ENCODE data around the gene SLC6A19. TPM values are rescaled to one million over a fixed set of nuclear protein-coding genes. Genes with fewer than 3 reads are reported as not detected.

SLC6A19 gene
- total and polyA plus RNA-seq, 5 experiments from 2014 or later: not detected

GRCh38 chr5:1251678-1252580 is 50.5 kb downstream of the SLC6A19 start:
- no peak for ATAC-seq
- Mint-ChIP-seq H3K4me1 (peaks cover 9 to 24% (median 18%) of the 10 kb centered on the region in 4 donors), H3K9me3 (no peaks in the 10 kb centered on the region), H3K36me3 (no peaks in the 10 kb centered on the region), H3K4me3 (no peak overlapping the region), H3K27ac (peak overlapping the region in 1 of 10 donors; percentile 27), H3K27me3 (peaks cover 0 to 5% (median under 1%) of the 10 kb centered on the region in 5 donors)
- POLR2A ChIA-PET: no interaction called here
- no peak for DNase-seq

DNA sequence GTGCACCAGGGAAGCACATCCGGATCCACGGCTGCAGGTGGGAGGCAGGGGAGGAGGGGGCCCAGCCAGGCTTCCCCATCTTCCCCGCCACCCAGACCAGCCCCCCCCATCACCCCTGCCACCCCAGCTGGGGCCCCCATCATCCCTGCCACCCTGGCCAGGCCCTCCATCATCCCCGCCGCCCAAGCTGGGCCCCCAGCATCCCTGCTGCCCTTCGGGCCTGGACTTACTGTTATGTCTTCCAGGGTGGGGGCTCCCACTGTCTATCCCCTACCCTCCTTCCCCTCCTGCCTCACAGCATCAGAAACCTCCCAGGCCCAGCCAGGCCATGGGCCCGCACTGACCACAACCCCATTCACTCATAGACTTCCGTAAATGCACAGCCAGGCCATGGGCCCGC is 51.3 kb downstream of the SLC6A19 start:
- Mint-ChIP-seq H3K36me3 (no peaks in the 10 kb centered on the region), H3K27ac (peak overlapping the region in 1 of 10 donors; percentile 5), H3K4me1 (peaks cover 9 to 24% (median 18%) of the 10 kb centered on the region in 4 donors), H3K4me3 (no peak overlapping the region), H3K9me3 (no peaks in the 10 kb centered on the region), H3K27me3 (peaks cover 0 to 3% (median 0%) of the 10 kb centered on the region in 5 donors)
- POLR2A ChIA-PET: no interaction called here
- ATAC-seq: no peak
- no peak for DNase-seq

DNA sequence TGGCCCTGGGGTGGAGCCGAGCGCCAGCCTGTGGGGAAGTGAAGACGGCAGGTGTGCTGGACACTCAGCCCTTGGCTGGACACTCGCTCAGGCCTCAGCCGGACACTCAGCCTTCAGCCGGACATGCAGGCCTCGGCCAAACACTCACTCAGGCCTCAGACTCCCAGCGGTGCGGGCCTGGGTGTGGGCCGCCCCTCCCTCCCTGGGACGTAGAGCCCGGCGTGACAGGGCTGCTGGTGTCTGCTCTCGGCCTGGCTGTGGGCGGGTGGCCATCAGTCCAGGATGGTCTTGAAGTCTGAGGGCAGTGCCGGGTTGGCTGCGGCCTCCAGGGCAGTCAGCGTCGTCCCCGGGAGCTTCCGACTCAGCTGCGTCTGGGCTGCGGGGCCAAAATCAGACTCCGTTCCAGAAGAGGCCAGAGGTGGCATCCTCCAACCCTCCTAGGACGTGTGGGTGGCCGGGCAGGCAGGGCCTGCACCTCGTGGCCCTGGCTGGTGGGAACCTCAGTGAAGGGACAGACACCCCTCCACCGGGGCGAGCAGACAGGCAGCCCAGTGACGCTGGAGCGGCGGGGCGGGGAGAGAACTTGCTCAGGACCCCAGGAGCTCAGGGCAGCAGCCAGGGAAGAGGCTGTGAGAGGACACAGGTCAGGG is 52.2 kb downstream of the SLC6A19 start:
- peaks cover 9 to 24% (median 18%) of the 10 kb centered on the region in 4 donors for H3K4me1 Mint-ChIP-seq
- H3K9me3 Mint-ChIP-seq: no peaks in the 10 kb centered on the region
- POLR2A ChIA-PET: no interaction called here
- H3K27ac Mint-ChIP-seq: no peak overlapping the region
- DNase-seq (no peak), ATAC-seq (no peak)
- no peaks in the 10 kb centered on the region for H3K27me3 Mint-ChIP-seq
- H3K36me3 Mint-ChIP-seq: no peaks in the 10 kb centered on the region
- H3K4me3 Mint-ChIP-seq: no peak overlapping the region

GRCh38 chr5:1254196-1254595 is 52.8 kb downstream of the SLC6A19 start:
- peaks cover 9 to 24% (median 18%) of the 10 kb centered on the region in 4 donors for H3K4me1 Mint-ChIP-seq
- no peak for DNase-seq
- POLR2A ChIA-PET: interaction anchor here (0.9 to 1.6 kb wide), 3 partner anchors 59 to 131 kb away, joined by 3 to 4 read pairs (median 3); partner anchors contain the start of gene CLPTM1L
- no peak overlapping the region for H3K27ac Mint-ChIP-seq
- peak overlapping the region in 2 of 10 donors; percentile 58 to 85 for H3K4me3 Mint-ChIP-seq
- H3K36me3 Mint-ChIP-seq: no peaks in the 10 kb centered on the region
- H3K9me3 Mint-ChIP-seq: no peaks in the 10 kb centered on the region
- no peak for ATAC-seq
- H3K27me3 Mint-ChIP-seq: no peaks in the 10 kb centered on the region

GRCh38 chr5:1255081-1255561 is 53.7 kb downstream of the SLC6A19 start:
- Mint-ChIP-seq H3K36me3 (no peaks in the 10 kb centered on the region), H3K4me1 (peaks cover 9 to 24% (median 17%) of the 10 kb centered on the region in 4 donors), H3K4me3 (peak overlapping the region; percentile 72 to 91 (median 80)), H3K27ac (peak overlapping the region in 8 of 10 donors; percentile 24 to 88 (median 62)), H3K9me3 (no peaks in the 10 kb centered on the region), H3K27me3 (no peaks in the 10 kb centered on the region)
- POLR2A ChIA-PET: interaction anchor here (0.8 to 1.6 kb wide), 6 partner anchors 58 to 131 kb away, joined by 3 to 5 read pairs (median 3); partner anchors contain the start of gene CLPTM1L
- ATAC-seq (peak; percentile 94 to 97), DNase-seq (peak; percentile 22 to 79 (median 52))

GRCh38 chr5:1256776-1257175 is 55.4 kb downstream of the SLC6A19 start:
- Mint-ChIP-seq H3K4me3 (peak overlapping the region in 3 of 10 donors; percentile 7 to 74 (median 52)), H3K27ac (no peak overlapping the region), H3K36me3 (no peaks in the 10 kb centered on the region), H3K27me3 (no peaks in the 10 kb centered on the region), H3K9me3 (peaks cover 0 to under 1% (median 0%) of the 10 kb centered on the region in 9 donors), H3K4me1 (peaks cover 12 to 24% (median 17%) of the 10 kb centered on the region in 4 donors)
- DNase-seq: no peak
- POLR2A ChIA-PET: interaction anchor here (1.3 kb wide), 1 partner anchor 13 kb away, joined by 3 read pairs; no protein-coding TSS in a partner anchor
- no peak for ATAC-seq

GRCh38 chr5:1257363-1257762 is 56.0 kb downstream of the SLC6A19 start:
- H3K36me3 Mint-ChIP-seq: peaks cover 0 to 4% (median 0%) of the 10 kb centered on the region in 3 donors
- H3K27me3 Mint-ChIP-seq: peaks cover 0 to 1% (median 0%) of the 10 kb centered on the region in 5 donors
- H3K9me3 Mint-ChIP-seq: peaks cover 0 to 7% (median 1%) of the 10 kb centered on the region in 9 donors
- peaks cover 12 to 24% (median 17%) of the 10 kb centered on the region in 4 donors for H3K4me1 Mint-ChIP-seq
- no peak for ATAC-seq
- no peak for DNase-seq
- no peak overlapping the region for H3K27ac Mint-ChIP-seq
- POLR2A ChIA-PET: interaction anchor here (1.3 kb wide), 1 partner anchor 12 kb away, joined by 3 read pairs; no protein-coding TSS in a partner anchor
- no peak overlapping the region for H3K4me3 Mint-ChIP-seq

GRCh38 chr5:1257841-1258240 is 56.4 kb downstream of the SLC6A19 start:
- Mint-ChIP-seq H3K4me3 (no peak overlapping the region), H3K9me3 (peaks cover 0 to 11% (median 2%) of the 10 kb centered on the region in 9 donors), H3K27ac (no peak overlapping the region), H3K27me3 (peaks cover 0 to 5% (median 0%) of the 10 kb centered on the region in 5 donors), H3K36me3 (peaks cover 0 to 8% (median 0%) of the 10 kb centered on the region in 3 donors), H3K4me1 (peaks cover 12 to 24% (median 17%) of the 10 kb centered on the region in 4 donors)
- POLR2A ChIA-PET: interaction anchor here (1.3 kb wide), 1 partner anchor 12 kb away, joined by 3 read pairs; no protein-coding TSS in a partner anchor
- ATAC-seq (no peak), DNase-seq (no peak)

- Mint-ChIP-seq H3K36me3 (peaks cover 0 to 8% (median 0%) of the 10 kb centered on the region in 3 donors), H3K27me3 (peaks cover 0 to 5% (median 0%) of the 10 kb centered on the region in 5 donors), H3K27ac (no peak overlapping the region), H3K9me3 (peaks cover 0 to 11% (median 2%) of the 10 kb centered on the region in 9 donors), H3K4me1 (peaks cover 11 to 17% (median 11%) of the 10 kb centered on the region in 4 donors), H3K4me3 (no peak overlapping the region)
- ATAC-seq (no peak), DNase-seq (no peak)
- POLR2A ChIA-PET: no interaction called here
These were observed 58.5 kb downstream of the SLC6A19 start for GRCh38 chr5:1259806-1260480.

GRCh38 chr5:1261643-1262042 is 60.2 kb downstream of the SLC6A19 start:
- Mint-ChIP-seq H3K36me3 (peaks cover 0 to 8% (median 0%) of the 10 kb centered on the region in 3 donors), H3K9me3 (peaks cover 0 to 11% (median 2%) of the 10 kb centered on the region in 9 donors), H3K4me1 (peaks cover 0 to 5% (median 0%) of the 10 kb centered on the region in 4 donors), H3K27ac (no peak overlapping the region), H3K27me3 (peaks cover 0 to 5% (median 0%) of the 10 kb centered on the region in 5 donors), H3K4me3 (no peak overlapping the region)
- POLR2A ChIA-PET: no interaction called here
- ATAC-seq: no peak
- DNase-seq: no peak

DNA sequence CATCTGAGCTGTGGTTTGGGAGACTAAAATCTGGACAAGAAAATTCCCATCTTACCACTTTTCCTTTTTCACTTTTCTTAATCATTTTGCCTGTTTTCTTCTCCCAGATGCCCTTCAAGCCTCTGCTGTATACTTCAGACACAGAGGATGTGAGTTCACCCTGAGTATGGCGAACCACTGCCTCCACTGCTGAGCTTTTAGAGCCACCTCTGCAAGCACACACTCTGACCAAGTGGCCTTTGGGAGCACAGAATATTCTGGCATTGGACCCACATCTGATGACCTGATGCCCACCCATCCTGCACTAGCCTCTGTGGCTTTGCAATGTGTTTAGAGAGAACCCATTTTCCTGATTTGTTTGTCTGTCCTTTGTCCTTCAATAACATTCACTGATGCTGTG is 61.0 kb downstream of the SLC6A19 start:
- H3K27ac Mint-ChIP-seq: no peak overlapping the region
- H3K36me3 Mint-ChIP-seq: peaks cover 0 to 8% (median 0%) of the 10 kb centered on the region in 3 donors
- ATAC-seq (no peak), DNase-seq (no peak)
- peaks cover 0 to 11% (median 2%) of the 10 kb centered on the region in 9 donors for H3K9me3 Mint-ChIP-seq
- H3K4me1 Mint-ChIP-seq: peaks cover 0 to 5% (median under 1%) of the 10 kb centered on the region in 4 donors
- peaks cover 0 to 5% (median 0%) of the 10 kb centered on the region in 5 donors for H3K27me3 Mint-ChIP-seq
- no peak overlapping the region for H3K4me3 Mint-ChIP-seq
- POLR2A ChIA-PET: no interaction called here

DNA sequence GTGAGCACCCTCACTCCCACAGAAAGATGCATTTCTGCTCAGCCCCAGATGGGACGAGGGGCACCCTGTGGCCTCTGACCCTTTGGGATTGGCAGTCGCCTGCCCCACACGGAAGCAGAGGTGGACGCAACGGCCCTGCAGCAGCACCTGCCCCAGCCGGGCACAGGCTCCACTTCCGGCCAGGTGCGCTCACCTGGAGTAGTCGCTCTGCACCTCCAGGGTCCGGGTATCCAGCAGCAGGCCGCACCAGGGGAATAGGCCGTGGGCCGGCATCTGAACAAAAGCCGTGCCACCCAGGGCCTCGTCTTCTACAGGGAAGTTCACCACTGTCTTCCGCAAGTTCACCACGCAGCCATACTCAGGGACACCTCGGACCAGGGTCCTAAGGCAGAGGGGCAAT is 62.8 kb downstream of the SLC6A19 start:
- ATAC-seq (no peak), DNase-seq (no peak)
- Mint-ChIP-seq H3K36me3 (peaks cover 0 to 8% (median 0%) of the 10 kb centered on the region in 3 donors), H3K4me3 (no peak overlapping the region), H3K4me1 (peaks cover 11 to 15% (median 12%) of the 10 kb centered on the region in 4 donors), H3K27ac (no peak overlapping the region), H3K9me3 (peaks cover 0 to 11% (median 2%) of the 10 kb centered on the region in 9 donors), H3K27me3 (peaks cover 0 to 5% (median 0%) of the 10 kb centered on the region in 5 donors)
- POLR2A ChIA-PET: no interaction called here

All from naive thymus-derived CD8-positive, alpha-beta T cell (primary cell).